Activated CD8-positive, alpha-beta memory T cell treated with anti-CD3 and anti-CD28 coated beads for 48 hours (primary cell): ENCODE results near the gene EPYC.

ENCODE experiments used
- DNase-seq, 3 experiments: peaks; one replicate each; pipeline ENCODE4 v3.0.0-alpha.2; 2020; ENCODE audit warnings: low read depth in 2 of 3, low spot score in 2 of 3

Gene EPYC

DNA sequence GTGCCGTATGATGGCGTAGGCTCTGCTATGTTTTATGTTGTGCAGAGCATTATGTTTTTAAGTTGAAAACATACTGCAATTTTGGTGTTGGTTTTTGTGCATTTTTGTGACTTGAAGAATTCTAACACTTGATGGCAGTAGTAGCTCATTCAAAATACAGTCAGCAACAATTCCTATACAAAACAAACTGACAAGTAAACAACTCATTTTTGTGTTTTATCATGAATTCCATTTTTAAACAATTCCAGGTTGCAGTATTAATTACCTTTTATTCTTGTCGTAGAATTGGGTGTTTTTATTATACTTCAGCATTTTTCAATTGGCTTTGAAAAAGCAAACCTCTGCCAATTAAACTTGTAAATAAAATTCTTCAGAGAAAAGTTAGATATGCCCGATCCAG lies 45.7 kb downstream of the EPYC start:
- DNase-seq, result no peak

DNA sequence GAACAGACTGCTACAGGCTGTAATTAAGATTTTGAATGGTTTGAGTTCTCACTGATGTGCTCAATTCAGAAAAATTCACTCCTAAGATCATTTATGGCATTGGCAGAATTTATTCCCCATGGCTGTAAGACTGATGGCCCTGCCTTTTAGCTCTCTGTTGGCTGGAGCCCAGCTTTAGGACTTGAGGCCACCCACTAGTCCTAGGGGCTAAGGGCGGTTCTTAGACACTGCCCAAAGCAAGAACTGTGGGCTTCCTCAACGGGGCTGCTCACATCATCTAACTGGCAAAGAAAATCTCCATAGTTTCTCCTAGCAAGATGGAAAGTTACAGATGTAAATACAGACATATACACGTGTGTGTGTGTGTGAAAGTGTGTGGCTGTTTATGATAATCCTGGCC lies 46.4 kb downstream of the EPYC start:
- DNase-seq, result no peak

DNA sequence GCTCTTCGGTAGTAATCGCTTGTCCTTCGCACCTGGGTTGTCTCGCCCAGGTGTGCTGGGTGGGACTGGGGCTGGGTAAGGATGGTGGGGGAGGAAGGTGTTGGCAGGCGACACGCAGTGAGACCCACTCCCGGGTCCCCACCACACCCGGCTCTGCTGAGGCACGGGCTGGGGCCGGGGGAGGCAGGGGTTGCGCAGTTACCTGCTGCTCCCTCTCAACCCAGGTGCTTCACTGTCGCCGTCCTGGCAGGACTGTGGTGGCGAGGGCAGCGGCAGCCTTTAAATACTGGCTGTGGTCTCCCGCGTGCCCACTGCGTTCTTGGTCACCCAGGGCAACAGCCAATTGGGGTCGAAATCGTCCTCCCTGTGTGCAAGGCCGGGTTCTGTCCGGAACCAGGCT lies 49.9 kb downstream of the EPYC start, which contains the start of gene CCER1:
Gene CCER1, minus strand, starts transcription at position 256 of the 400 bp plus-strand sequence. CDS start 434 bp downstream, outside the sequence.
- DNase-seq, result no peak

DNA sequence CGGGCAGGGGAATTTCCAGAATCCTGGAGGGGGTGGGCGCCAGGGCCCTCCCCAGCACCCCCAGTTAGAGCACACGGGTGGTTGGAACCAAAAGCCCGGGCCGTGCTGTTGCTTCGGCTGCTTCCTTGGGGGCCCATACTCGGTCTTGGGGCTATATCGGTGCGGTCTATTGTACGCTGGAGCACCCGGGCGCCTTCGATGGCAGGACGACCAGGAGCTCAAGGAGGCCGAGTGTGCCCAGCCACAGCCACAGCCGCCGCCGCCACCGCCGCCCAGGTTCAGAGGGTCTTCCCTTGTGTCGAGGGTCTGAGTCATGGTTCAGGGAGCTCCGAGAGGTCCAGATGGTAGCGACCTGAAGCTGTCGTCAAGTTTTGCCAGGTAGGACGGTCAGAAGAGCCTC lies 50.3 kb downstream of the EPYC start:
- DNase-seq, result no peak

DNA sequence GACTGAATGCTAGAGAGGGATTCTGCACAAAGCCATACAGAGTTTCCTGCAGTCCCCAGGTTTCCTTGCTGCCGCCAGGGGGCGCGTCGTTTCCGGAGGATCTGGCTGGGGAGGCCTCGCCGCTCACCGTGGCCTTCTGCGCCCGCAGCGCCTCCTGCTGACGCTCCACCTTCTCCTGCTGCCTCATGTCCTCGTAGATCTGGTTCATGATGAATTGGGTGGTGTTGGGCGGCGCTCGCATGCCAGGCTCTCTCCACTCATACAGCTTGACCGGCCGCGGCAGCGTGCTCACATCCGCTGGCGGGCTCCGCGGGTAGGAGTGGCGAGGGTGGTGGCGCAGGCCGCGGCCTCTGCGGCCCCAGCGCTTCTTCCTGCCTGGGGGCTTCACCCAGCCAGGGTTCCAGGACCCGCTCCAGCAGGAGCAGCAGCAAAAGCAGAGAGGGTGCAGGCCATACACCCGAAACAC lies 50.8 kb downstream of the EPYC start:
- no peak for DNase-seq

DNA sequence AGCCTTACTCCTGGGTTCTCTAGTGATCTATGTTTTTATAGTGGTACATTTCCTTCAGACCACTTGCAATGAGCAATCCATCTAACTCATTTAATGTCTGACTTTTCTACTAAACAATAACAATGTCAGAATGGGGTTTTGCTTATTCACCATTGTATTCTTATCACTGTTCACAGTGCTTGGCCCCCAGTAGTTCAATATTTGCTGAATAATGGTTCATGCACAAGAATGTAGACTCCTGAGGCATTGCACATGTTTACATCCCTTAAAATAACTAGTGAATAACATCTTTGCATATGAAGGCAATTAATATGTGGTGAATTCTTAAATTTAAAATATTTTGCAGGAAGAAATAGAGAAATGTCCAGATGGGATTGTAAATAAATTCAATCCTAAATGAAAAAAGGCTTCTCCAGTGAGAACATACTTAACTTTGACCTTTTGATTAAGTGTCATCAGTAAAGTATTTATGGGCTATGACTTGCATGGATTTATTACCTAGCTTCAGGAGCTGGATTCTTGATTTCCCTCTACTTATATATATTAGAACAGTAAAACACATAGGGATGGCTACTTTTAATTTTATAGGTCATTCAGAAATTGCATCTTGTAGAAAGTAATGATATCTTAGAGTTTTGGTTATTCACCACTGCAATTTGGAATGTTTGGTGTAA lies 53.2 kb downstream of the EPYC start:
- no peak for DNase-seq

DNA sequence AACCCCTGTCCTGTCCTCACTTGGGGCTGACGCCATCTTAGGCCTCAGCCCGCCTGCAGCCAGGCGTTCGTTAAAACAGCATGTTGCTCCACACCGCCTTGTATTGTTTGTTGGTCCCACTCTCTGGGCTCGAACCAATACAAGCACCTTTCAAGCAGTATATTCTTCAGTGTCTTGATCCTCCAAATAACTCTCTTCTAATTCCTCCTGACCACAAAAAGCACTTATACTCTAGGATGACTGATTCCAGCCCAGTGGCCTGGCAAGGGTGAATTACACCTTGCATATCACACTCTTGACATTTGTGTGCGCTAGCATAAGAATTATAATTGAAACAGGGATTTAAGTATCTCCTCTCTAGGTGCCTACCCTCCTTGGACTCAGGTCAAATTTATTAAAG lies 56.9 kb downstream of the EPYC start:
- DNase-seq, result no peak

DNA sequence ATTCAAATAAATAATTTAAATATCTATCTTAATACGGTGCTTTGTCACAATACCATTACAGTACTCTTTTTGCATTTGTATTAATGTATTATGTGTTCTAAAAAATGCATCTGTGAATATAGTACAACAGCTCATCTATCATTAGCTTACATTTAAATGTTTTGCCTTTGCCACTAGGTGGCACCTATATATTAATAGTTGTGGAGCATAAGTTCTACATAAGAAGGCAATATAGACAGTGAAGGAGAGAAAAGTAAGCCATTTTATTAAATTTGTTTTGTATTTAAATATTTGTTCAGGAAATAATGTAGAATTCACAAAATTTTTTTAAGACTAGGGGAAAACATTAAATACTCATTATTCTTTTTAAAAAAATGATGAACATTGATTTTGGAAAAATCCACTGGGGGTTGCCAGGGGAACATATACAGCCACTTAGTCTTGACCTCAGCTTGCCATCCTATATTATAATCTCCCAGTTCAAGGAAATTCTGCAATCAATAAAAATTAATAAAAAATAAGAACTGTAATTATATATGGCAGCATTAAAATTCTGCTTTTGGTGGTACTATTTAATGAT lies 59.6 kb downstream of the EPYC start:
- no peak for DNase-seq

DNA sequence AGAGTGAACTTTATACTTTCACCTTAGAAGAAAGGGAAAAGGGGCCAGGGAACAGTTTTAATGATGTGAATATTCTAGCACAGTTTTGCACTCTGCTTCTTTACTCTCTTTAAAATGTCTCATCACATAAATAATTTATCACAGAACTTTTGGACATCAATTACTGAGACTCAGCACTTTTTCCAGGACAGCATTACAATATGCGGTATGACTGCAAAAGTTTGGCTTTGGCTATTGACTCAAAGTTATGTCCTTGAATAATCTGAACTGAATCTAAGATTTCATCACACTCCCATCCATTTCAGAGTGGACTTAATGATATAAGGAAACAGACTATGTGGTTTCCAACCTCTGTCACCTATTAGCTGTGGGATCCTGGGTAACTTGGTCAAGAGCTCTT lies 61.5 kb downstream of the EPYC start:
- DNase-seq, result no peak

DNA sequence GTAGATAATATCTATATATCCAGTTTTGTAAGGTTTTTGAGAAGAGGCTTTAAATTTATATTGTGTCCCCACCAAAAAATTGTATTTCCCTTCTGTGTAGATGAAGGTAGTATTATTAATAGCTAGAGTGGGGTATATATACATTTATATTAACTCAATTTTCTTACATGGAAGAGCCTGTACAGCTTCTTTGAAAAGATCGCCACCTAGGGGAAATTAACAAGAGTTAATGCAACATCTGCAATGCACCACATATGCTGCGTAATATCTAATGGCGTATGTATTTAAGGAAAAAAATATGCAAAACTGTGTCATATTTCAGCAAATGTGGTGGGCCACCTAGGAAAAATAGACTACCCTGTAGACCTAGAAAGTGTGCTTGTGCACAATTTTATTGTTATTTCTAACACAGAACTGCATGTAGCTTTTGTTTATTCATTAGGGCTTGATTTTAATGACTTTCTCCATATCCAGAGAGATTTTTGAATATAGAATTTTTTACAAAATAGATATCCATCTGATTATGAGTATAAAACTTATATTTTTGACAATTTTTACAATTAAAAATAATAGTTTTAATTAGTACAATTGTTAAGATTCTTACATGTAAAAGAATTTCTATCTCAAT lies 63.8 kb downstream of the EPYC start:
- DNase-seq, result no peak

DNA sequence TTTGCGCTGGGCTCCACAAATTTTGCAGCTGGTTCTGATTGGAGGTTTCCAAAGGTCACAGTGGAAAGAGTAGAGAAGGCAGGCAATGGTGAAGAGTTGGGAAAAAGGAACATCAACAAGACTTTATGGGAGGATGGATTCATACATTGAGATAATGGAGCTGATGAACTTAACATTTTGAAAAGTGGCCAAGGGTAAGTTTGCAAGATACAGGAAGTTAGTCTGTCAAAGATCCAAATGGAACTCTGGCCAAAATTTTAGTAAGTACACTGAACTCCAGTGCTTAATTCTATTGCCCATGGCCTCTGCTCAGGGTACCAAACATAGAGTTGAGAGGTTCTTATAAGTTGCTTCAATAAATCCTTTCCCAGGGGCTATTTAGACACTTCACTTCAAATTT lies 65.4 kb downstream of the EPYC start:
- no peak for DNase-seq

DNA sequence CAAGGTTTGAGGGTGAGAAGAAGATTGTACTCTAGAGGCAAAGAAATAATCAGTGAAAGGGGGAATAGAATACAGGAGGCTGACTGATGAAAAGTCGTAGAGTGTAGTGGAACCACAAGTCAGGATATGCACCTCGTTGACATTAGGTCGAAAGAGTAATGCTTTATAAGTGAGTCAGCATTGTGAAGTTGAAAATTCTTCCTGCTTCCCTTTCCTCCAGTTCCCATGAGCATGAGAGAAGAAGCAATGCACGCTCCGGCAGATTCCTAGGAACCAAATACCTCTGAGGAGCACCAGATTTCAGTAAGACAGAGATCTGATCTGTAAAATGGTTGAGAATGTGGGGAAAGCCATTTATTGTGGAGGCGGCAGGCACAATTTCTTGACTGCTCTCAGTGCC lies 66.3 kb downstream of the EPYC start:
- DNase-seq, result no peak

DNA sequence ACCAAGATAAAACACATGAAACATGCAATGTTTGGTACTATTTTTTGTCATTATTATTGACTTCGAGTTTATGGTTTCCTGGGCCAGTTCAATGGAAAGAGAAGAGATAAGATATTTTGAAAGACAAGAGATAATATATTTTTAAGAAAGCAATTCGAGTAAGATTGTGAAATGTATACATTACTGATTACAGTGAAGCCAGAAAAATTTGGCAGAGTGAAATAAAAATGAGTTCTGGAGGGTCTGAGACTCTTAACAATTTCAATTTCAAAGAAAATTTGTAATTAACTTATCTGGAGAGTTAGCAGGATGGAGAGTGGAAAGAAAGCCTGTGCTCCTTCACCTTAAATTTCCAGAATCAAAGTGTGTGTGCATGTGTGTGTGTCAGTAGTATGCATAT lies 67.1 kb downstream of the EPYC start:
- no peak for DNase-seq

DNA sequence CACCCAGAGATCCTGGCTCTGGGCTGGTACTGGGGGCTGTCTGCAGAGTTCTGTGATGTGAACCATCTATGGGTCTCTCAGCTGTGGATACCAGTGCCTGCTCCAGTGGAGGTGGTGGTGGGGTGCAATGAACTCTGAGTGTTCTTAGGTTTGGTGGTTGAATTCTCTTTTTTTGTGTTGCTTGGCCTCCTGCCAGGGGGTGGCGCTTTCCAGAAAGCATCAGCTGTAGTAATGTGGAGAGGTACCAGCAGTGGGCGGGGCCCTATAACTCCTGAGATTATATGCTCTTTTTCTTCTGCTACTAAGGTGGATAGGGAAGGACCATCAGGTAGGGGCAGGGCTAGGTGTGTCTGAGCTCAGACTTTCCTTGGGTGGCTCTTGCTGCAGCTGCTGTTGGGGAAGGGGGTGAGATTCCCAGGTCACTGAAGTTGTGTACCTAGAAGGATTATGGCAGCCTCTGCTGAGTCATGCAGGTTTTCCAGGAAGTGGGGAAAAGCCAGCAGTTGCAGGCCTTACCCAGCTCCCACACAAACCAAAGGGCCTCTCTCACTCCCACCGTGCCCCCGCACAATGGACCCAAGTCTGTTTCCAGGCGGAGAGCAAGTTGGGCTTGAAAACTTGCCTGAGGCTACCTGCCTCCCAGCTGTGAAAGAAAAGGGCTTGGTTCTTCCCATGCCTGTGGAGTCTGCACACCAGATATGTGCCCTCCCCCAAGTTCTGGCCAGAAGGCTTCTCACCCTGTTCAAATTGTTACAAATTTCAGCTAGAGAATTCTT lies 68.4 kb downstream of the EPYC start:
- no peak for DNase-seq

DNA sequence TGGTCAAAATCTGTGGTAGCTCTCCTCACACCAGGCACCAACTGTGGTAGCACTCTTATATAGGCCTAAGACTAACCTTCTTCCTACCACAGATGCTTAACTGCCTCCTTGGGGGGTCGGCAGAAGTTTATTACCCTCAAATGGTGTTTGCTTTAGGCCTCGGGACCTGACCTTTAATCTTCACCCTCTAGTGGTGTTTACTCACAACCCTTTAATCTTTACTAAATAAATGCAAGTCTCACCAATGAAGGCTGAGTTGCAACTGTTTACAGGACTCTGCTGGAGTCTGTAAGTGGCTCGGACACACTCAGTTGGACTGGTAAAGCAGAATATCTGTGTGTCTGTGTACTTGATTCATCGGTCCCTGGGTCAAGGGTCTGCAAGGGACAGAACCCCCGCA lies 79.2 kb downstream of the EPYC start:
- no peak for DNase-seq

DNA sequence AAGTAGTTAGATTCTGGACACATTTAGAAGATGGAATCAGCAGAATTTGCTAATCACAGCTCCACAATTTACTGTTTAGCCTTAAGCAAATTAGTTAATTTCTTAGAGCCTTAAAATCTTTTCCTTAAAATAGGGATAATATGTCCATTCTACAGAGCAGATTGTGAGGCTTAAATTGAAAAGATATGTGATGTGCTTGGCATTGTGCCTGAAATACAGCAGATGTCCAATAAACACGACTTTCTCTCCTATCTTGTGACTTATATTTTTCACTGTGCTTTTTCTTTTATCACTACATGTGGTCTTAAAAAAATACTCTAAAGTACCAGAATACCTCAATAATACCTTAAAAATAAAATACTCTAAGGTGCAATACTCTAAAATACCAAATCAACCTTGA lies 80.4 kb downstream of the EPYC start:
- no peak for DNase-seq

DNA sequence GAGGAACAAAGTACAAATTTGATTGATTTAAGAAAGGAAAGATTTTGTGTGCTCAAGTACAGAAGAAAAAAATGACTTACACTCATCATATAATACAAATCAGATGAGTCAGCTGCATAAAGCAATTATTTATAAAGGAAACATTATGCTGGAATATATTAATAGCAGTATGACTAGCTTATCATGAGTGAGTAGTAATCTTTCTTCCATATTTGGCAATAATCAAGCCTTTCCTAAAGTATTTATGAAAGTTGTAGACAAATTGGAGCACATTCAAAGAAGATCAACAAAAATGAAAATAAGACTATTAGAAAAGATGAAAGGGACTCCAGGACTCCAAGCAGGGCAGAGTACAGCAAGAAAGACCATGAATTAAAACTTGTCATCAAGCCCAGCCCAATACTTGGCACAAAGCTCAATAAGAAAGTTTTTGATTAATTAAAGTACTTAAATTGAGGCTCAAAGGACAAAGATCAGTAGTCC lies 82.6 kb downstream of the EPYC start:
- DNase-seq, result no peak

DNA sequence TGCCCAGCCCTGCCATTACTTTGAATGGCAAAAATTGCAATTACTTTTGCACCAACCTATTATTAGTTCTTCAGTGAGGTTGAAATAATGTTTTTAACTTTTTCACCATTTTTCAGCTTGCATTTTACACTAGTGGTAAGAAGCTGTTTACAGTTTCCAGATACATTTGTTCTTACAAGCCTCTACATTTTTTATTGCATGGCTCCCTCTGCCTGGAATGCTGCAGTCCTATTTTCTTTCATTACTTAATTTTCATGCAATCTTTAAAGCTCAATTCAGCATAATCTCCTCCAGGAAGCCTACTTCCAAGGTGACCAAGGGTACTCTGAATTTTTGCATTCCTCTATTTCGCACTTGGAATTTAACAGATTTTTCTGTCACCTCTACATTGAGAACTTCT lies 83.2 kb downstream of the EPYC start:
- no peak for DNase-seq

DNA sequence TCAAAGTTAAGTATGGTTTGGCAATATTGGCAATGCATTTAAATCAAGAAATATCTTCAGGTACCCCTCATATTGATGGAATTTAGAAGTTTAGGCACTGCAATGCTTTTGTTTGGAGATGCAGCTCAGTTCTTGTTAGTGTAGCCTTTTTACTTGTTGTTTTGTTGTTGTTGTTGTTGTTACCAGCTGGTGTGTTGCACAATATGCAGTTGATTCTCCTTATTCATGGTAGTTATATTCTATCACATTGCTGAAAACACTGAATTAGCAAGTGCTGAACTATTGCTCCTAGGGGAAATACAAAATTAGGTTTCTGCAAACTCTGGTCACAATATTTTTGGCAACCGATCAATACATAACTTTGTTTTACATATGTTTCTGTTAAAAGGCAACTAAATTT lies 84.5 kb downstream of the EPYC start:
- DNase-seq, result no peak

DNA sequence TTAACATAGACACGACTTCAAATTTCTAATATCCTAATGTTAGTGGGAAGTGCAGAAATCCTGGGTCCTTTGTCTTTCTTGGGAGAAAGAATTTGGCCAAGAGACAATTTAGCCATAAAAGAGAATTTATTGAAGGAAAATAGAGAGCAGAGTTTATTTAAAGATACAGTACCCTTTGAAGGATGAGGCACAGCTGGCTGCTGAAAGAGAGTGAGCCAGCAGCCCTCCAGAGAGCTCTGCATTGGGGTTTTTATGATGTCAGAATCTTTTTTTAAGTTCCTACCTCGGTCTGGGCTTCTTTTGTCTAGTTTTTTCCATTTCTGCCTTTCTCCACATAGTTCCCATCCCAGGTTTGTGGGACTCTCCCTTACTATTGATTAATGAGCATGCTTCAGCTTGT lies 87.3 kb downstream of the EPYC start:
- no peak for DNase-seq

DNA sequence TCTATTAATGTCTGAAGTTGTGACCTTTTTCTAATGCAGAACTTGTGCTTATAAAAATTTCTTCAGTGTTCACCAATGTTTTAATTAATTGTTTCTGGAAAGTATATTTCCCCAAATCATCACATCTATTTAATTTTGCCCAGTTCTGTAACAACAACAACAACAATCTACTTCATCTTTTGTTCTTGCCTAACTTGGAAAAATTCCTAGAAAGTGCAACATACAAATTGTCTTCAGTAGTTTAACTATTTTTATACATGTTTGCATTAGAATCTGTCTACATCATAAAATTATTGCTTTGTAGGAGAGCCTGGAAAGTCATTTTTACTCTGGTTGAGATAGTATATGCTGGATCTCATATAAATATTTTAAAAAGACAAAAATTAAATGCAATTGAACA lies 88.3 kb downstream of the EPYC start:
- no peak for DNase-seq

DNA sequence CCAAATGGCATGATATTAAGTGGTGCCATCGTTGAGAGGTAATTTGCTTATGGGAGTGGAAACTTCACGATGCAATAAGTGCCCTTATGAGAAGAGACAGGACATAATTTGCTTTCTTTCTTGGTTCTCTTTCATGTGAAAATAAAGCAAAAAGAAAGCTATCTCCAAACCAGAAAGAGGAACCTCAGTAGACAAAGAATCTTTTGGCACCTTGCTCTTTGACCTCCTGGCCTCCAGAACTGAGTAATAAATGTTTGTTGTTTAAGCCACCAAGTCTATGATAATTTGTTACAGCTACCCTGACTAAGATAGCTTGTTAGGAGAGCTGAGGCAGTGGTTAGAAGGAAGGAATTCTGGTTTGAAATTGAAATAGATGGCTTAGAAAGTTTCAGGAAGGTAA lies 89.4 kb downstream of the EPYC start:
- no peak for DNase-seq
